H9 (cell line): ENCODE results near the gene KCNH2. TPM values are rescaled to one million over a fixed set of nuclear protein-coding genes. Genes with fewer than 3 reads are reported as not detected.

Experiments
- DNase-seq: peaks from one replicate; pipeline ENCODE4 v3.0.0-alpha.2; 2017
- H2AFZ ChIP-seq: one replicate; pipeline ENCODE4 v1.6.1; 2013; ENCODE audit warnings: mild to moderate bottlenecking, low read length, control low read depth, moderate library complexity
- H2AK5ac ChIP-seq: 2 replicates; pipeline ENCODE4 v1.6.1; 2013; ENCODE audit warnings: low read length, control low read depth, mixed read lengths; ENCODE audit not compliant: insufficient read length
- H2BK120ac ChIP-seq: one replicate; pipeline ENCODE4 v1.6.1; 2013; ENCODE audit warnings: low read depth, mild to moderate bottlenecking, low read length, control low read depth, inconsistent platforms; ENCODE audit not compliant: poor library complexity, severe bottlenecking
- H2BK12ac ChIP-seq: 2 replicates; pipeline ENCODE4 v1.6.1; 2013; ENCODE audit warnings: low read length, control low read depth, mixed read lengths, low read depth; ENCODE audit not compliant: insufficient read length
- H2BK15ac ChIP-seq: 2 replicates; pipeline ENCODE4 v1.6.1; 2013; ENCODE audit warnings: low read depth, low read length, control low read depth
- H2BK20ac ChIP-seq: one replicate; pipeline ENCODE4 v1.6.1; 2013; ENCODE audit warnings: low read depth, mild to moderate bottlenecking, low read length, control low read depth, inconsistent platforms; ENCODE audit not compliant: poor library complexity, severe bottlenecking
- H2BK5ac ChIP-seq: 2 replicates; pipeline ENCODE4 v1.6.1; 2013; ENCODE audit warnings: low read length, control low read depth, mixed read lengths; ENCODE audit not compliant: insufficient read length
- H3K14ac ChIP-seq: 2 replicates; pipeline ENCODE4 v1.6.1; 2013; ENCODE audit warnings: low read length, control low read depth; ENCODE audit not compliant: insufficient read depth
- H3K18ac ChIP-seq: 2 replicates; pipeline ENCODE4 v1.6.1; 2013; ENCODE audit warnings: low read depth, mild to moderate bottlenecking, mixed read lengths, low read length, control low read depth; ENCODE audit not compliant: insufficient read length
- H3K23ac ChIP-seq: 2 replicates; pipeline ENCODE4 v1.6.1; 2013; ENCODE audit warnings: low read length, control low read depth, mixed read lengths, low read depth; ENCODE audit not compliant: insufficient read length
- H3K23me2 ChIP-seq: 2 replicates; pipeline ENCODE4 v1.6.1; 2013; ENCODE audit warnings: low read depth, mild to moderate bottlenecking, mixed read lengths, low read length, control low read depth; ENCODE audit not compliant: insufficient read length, poor library complexity, severe bottlenecking
- H3K27ac ChIP-seq: 2 replicates; pipeline ENCODE4 v1.5.1; 2013; ENCODE audit warnings: low read length, control low read depth, mixed read lengths, low read depth; ENCODE audit not compliant: insufficient read length
- H3K27me3 ChIP-seq: 2 replicates; pipeline ENCODE4 v1.6.1; 2013; ENCODE audit warnings: low read length, control low read depth, inconsistent platforms; ENCODE audit not compliant: insufficient read depth
- H3K4ac ChIP-seq: 2 replicates; pipeline ENCODE4 v1.6.1; 2013; ENCODE audit warnings: low read depth, mild to moderate bottlenecking, control low read depth, inconsistent platforms, low read length, moderate library complexity
- H3K4me1 ChIP-seq: 2 replicates; pipeline ENCODE4 v1.6.1; 2013; ENCODE audit warnings: low read length, control low read depth, inconsistent platforms; ENCODE audit not compliant: insufficient read depth
- H3K4me2 ChIP-seq: 2 replicates; pipeline ENCODE4 v1.6.1; 2013; ENCODE audit warnings: low read length, control low read depth, mixed read lengths; ENCODE audit not compliant: insufficient read length, insufficient read depth
- H3K56ac ChIP-seq: 2 replicates; pipeline ENCODE4 v1.6.1; 2013; ENCODE audit warnings: low read depth, mild to moderate bottlenecking, mixed read lengths, low read length, control low read depth; ENCODE audit not compliant: insufficient read length
- H3K79me1 ChIP-seq: 2 replicates; pipeline ENCODE4 v1.6.1; 2013; ENCODE audit warnings: low read depth, mild to moderate bottlenecking, moderate library complexity, low read length, control low read depth, inconsistent platforms; ENCODE audit not compliant: insufficient read depth, poor library complexity, severe bottlenecking
- H3K79me2 ChIP-seq: 2 replicates; pipeline ENCODE4 v1.6.1; 2013; ENCODE audit warnings: low read length, control low read depth, inconsistent platforms; ENCODE audit not compliant: insufficient read depth
- H3K9ac ChIP-seq: 2 replicates; pipeline ENCODE4 v1.6.1; 2013; ENCODE audit warnings: low read length, control low read depth, mixed read lengths; ENCODE audit not compliant: insufficient read length; ENCODE audit errors: extremely low read depth
- H3K9me3 ChIP-seq: one replicate; pipeline ENCODE4 v1.6.1; 2013; ENCODE audit warnings: low read depth, low read length, inconsistent platforms; ENCODE audit not compliant: control insufficient read depth
- H3T11ph ChIP-seq: one replicate; pipeline ENCODE4 v1.6.1; 2013; ENCODE audit warnings: mild to moderate bottlenecking, low read length, control low read depth, inconsistent platforms
- H4K20me1 ChIP-seq: one replicate; pipeline ENCODE4 v1.6.1; 2013; ENCODE audit not compliant: control insufficient read depth, insufficient read length, insufficient read depth
- H4K5ac ChIP-seq: 2 replicates; pipeline ENCODE4 v1.6.1; 2013; ENCODE audit warnings: low read depth, mild to moderate bottlenecking, mixed read lengths, low read length, control low read depth; ENCODE audit not compliant: insufficient read length
- H4K8ac ChIP-seq: replicated peaks from 2 replicates; pipeline ENCODE4 v1.6.1; 2013; ENCODE audit warnings: low read length, control low read depth, mixed read lengths, low read depth; ENCODE audit not compliant: insufficient read length
- H4K91ac ChIP-seq: 2 replicates; pipeline ENCODE4 v1.6.1; 2013; ENCODE audit warnings: low read depth, mild to moderate bottlenecking, moderate library complexity, mixed read lengths, low read length, control low read depth; ENCODE audit not compliant: insufficient read length
- H3K27ac Mint-ChIP-seq, 3 experiments: 2 replicates in 2 of 3; 3 replicates in 1 of 3; pipeline ENCODE4 v1.8.0; 2020 to 2021; ENCODE audit warnings: mixed read lengths in 3 of 3, mild to moderate bottlenecking in 1 of 3, moderate library complexity in 1 of 3
- H3K27me3 Mint-ChIP-seq: 2 replicates; pipeline ENCODE4 v1.8.0; 2021; ENCODE audit warnings: low read depth, mild to moderate bottlenecking, moderate library complexity, mixed read lengths
- H3K36me3 Mint-ChIP-seq, 3 experiments: 2 replicates in 2 of 3; 3 replicates in 1 of 3; pipeline ENCODE4 v1.8.0; 2020 to 2021; ENCODE audit warnings: low read depth in 3 of 3, mixed read lengths in 3 of 3; ENCODE audit not compliant: insufficient read depth in 1 of 3
- H3K4me1 Mint-ChIP-seq, 2 experiments: 2 replicates each; pipeline ENCODE4 v1.8.0; 2020; ENCODE audit warnings: mixed read lengths in 2 of 2
- H3K4me3 Mint-ChIP-seq, 2 experiments: 2 replicates in 1 of 2; 3 replicates in 1 of 2; pipeline ENCODE4 v1.8.0; 2020 to 2021; ENCODE audit warnings: mild to moderate bottlenecking in 2 of 2, mixed read lengths in 2 of 2, moderate library complexity in 1 of 2
- H3K9me3 Mint-ChIP-seq, 2 experiments: 2 replicates in 1 of 2; 3 replicates in 1 of 2; pipeline ENCODE4 v1.8.0; 2020; ENCODE audit warnings: mild to moderate bottlenecking in 2 of 2, mixed read lengths in 2 of 2, moderate library complexity in 1 of 2
- CTCF ChIP-seq: fragments of 200-600 bp; sonication (generic); conservative IDR thresholded peaks from 3 replicates; pipeline ENCODE4 v1.8.0; 2021; ENCODE audit warnings: antibody characterized with exemption, mild to moderate bottlenecking
- WGBS: extraction: QIAGEN DNeasy Blood & Tissue Kit; methylation state at CpG from one replicate; pipeline ENCODE4 v1.1.7; 2013; ENCODE audit warnings: missing lambda C conversion rate, low lambda C conversion rate, mixed read lengths; ENCODE audit not compliant: insufficient read length; ENCODE audit errors: extremely low coverage; 5-methylcytosine and 5-hydroxymethylcytosine counted together
- total RNA-seq: library from RNA; stranded (reverse); gene quantifications from 2 replicates; pipeline ENCODE4 v1.2.1, GENCODE V29; 2021

Gene KCNH2
- total RNA-seq, 1 experiment from 2014 or later: 4.5 TPM

- Mint-ChIP-seq H3K9me3 (no peaks in the 10 kb centered on the region), H3K36me3 (no peaks in the 10 kb centered on the region), H3K4me3 (no peak overlapping the region), H3K4me1 (peaks cover 6% of the 10 kb centered on the region in 2 experiments; a peak in 3 of 4 replicates), H3K27ac (no peak overlapping the region; a peak in 1 of 7 replicates), H3K27me3 (peaks cover 15% of the 10 kb centered on the region)
- Histone ChIP-seq H3K79me1 (no peaks in the 10 kb centered on the region), H2BK15ac (no peak overlapping the region), H3K23ac (no peak overlapping the region), H4K8ac (no peak overlapping the region), H2BK120ac (no peak overlapping the region), H3K4ac (no peak overlapping the region), H3K14ac (no peak overlapping the region), H4K91ac (no peak overlapping the region), H3K9me3 (no peaks in the 10 kb centered on the region), H2AK5ac (no peak overlapping the region), H4K5ac (no peak overlapping the region), H3K18ac (no peak overlapping the region), H3K27me3 (no peaks in the 10 kb centered on the region), H2BK12ac (no peak overlapping the region), H3K27ac (no peak overlapping the region), H3K79me2 (0 out of 2 replicates have a peak, but pooled peaks cover 1% of the 10 kb centered on the region), H2BK5ac (no peak overlapping the region), H3K9ac (no peak overlapping the region), H4K20me1 (no peaks in the 10 kb centered on the region), H2AFZ (no peak overlapping the region), H3T11ph (no peak overlapping the region), H3K4me2 (no peak overlapping the region), H3K23me2 (no peaks in the 10 kb centered on the region), H2BK20ac (no peak overlapping the region), H3K56ac (no peak overlapping the region), H3K4me1 (no peaks in the 10 kb centered on the region)
- DNase-seq: no peak
- WGBS: no CpG with 5 or more reads among the region's 15 CpGs
- TF ChIP-seq CTCF: no peak
Measured at GRCh38 chr7:150937848-150938561, 40.1 kb downstream of the KCNH2 start.
